Chondrocyte (in vitro differentiated cells): ENCODE measurements around the gene CHD9. TPM values are rescaled to one million over a fixed set of nuclear protein-coding genes. Genes with fewer than 3 reads are reported as not detected.
A peak's percentile ranks its signal among the peaks of the same experiment; 100 is the strongest.

Experiments
- DNase-seq: peaks from one replicate; pipeline ENCODE4 v3.0.0; 2021; ENCODE audit warnings: mixed read lengths, low spot score
- H3K27ac Mint-ChIP-seq: one replicate; pipeline ENCODE4 v1.8.0; 2021; ENCODE audit warnings: mild to moderate bottlenecking, moderate library complexity, mixed read lengths; ENCODE audit not compliant: unreplicated experiment
- H3K27me3 Mint-ChIP-seq: 2 replicates; pipeline ENCODE4 v1.8.0; 2021; ENCODE audit warnings: low read depth, mixed read lengths
- H3K36me3 Mint-ChIP-seq: 2 replicates; pipeline ENCODE4 v1.8.0; 2021; ENCODE audit warnings: low read depth, mixed read lengths
- H3K4me1 Mint-ChIP-seq: 2 replicates; pipeline ENCODE4 v1.8.0; 2021; ENCODE audit warnings: low read depth, mild to moderate bottlenecking, mixed read lengths
- H3K4me3 Mint-ChIP-seq: one replicate; pipeline ENCODE4 v1.8.0; 2021; ENCODE audit warnings: mild to moderate bottlenecking, moderate library complexity, mixed read lengths; ENCODE audit not compliant: unreplicated experiment
- H3K9me3 Mint-ChIP-seq: 2 replicates; pipeline ENCODE4 v1.8.0; 2021; ENCODE audit warnings: low read depth, mixed read lengths
- total RNA-seq: library from RNA; stranded (reverse); gene quantifications from 3 replicates; pipeline ENCODE4 v1.2.1, GENCODE V29; 2021
- TF ChIP-seq, protein P1 (sequence below): fragments of 200-600 bp; sonication (generic); IDR thresholded peaks from 2 replicates; pipeline ENCODE4 v1.5.0; 2021; ENCODE audit warnings: antibody characterized with exemption, mild to moderate bottlenecking, moderate library complexity

The CHD9 gene
- total RNA-seq, 1 donor from 2014 or later = 72.7 TPM

DNA sequence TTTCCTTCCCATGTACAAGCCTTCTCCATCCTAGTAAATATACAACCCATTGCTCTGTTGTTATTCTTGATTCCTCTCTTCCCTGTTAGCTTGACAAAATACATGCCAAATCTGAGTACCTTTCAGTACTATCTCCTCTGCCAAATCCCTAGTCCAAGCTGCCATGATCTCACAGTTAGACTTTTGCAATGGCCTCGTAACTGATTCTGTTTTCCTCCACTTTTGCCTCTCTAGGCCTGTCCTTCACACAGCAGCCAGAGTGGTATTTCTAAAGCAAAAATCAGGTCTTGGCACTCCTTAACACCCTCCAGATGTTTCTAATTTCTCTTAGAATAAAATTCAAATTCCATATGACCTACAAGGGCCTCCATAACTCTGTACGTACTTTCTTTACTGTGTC is 226.5 kb downstream of the CHD9 start:
- no peak for DNase-seq
- H3K4me3 Mint-ChIP-seq = no peak overlapping the region
- no peaks in the 10 kb centered on the region for H3K4me1 Mint-ChIP-seq
- no peak overlapping the region for H3K27ac Mint-ChIP-seq
- no peaks in the 10 kb centered on the region for H3K9me3 Mint-ChIP-seq
- peaks cover 14% of the 10 kb centered on the region for H3K36me3 Mint-ChIP-seq
- TF ChIP-seq, protein P1, sequence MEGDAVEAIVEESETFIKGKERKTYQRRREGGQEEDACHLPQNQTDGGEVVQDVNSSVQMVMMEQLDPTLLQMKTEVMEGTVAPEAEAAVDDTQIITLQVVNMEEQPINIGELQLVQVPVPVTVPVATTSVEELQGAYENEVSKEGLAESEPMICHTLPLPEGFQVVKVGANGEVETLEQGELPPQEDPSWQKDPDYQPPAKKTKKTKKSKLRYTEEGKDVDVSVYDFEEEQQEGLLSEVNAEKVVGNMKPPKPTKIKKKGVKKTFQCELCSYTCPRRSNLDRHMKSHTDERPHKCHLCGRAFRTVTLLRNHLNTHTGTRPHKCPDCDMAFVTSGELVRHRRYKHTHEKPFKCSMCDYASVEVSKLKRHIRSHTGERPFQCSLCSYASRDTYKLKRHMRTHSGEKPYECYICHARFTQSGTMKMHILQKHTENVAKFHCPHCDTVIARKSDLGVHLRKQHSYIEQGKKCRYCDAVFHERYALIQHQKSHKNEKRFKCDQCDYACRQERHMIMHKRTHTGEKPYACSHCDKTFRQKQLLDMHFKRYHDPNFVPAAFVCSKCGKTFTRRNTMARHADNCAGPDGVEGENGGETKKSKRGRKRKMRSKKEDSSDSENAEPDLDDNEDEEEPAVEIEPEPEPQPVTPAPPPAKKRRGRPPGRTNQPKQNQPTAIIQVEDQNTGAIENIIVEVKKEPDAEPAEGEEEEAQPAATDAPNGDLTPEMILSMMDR = no peak
- H3K27me3 Mint-ChIP-seq = no peaks in the 10 kb centered on the region

GRCh38 chr16:53281859-53282258 is 227.1 kb downstream of the CHD9 start:
- no peak overlapping the region for H3K27ac Mint-ChIP-seq
- H3K4me1 Mint-ChIP-seq = no peaks in the 10 kb centered on the region
- H3K36me3 Mint-ChIP-seq = peaks cover 15% of the 10 kb centered on the region
- no peak overlapping the region for H3K4me3 Mint-ChIP-seq
- no peaks in the 10 kb centered on the region for H3K9me3 Mint-ChIP-seq
- DNase-seq = no peak
- H3K27me3 Mint-ChIP-seq = no peaks in the 10 kb centered on the region
- TF ChIP-seq, protein P1 = no peak

- Mint-ChIP-seq H3K27me3 (no peaks in the 10 kb centered on the region), H3K4me3 (no peak overlapping the region), H3K27ac (no peak overlapping the region), H3K36me3 (peaks cover 15% of the 10 kb centered on the region), H3K4me1 (no peaks in the 10 kb centered on the region), H3K9me3 (no peaks in the 10 kb centered on the region)
- TF ChIP-seq, protein P1 = no peak
- DNase-seq = no peak
Measured at GRCh38 chr16:53282328-53282727, 227.5 kb downstream of the CHD9 start.

DNA sequence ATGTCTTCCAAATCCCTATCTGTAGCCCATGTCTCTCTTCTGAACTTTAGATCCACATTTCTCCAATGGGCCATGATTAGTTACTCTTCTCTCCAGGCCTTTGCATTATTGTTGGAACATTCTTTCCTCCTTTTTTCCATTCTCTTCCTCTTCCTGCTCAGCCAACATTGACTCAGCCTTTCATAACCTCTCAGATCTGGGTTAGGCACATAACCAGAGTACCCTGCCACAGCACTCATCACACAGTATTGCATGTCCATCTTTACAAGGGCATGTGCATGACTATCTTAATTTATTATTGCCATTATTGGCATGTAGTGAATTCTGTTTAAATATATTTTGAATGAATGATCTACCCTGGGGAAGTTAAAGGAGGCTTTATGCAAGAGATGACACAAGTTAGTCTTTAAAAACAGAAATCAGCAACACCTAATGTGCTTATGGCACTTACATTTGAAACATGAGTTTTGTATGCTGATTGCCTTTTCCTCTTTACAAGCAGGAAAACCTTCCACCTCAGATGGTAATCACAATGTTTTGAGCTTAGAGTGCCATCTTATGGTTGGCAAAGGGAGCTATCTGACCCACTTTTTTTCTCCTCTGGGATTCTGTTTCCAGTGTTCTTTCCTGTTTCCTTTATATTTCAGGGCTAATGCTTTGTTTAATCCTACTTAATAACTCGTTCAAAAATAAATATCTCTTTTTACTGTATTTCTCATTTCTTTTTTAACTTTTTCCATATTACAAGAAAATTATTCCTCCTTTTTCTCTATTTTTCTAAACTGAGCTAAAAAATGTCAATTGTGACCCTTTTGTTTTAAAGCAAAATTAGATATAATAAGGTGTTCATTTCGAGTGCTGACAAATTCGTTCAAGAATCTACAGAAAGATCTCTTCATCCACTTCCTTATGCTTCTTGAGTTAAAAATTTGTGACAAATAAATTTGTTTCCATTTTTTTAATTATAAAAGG is 228.5 kb downstream of the CHD9 start:
- Mint-ChIP-seq H3K4me1 (no peaks in the 10 kb centered on the region), H3K4me3 (no peak overlapping the region), H3K36me3 (peaks cover 21% of the 10 kb centered on the region), H3K27ac (peak overlapping the region; percentile 11), H3K27me3 (no peaks in the 10 kb centered on the region), H3K9me3 (no peaks in the 10 kb centered on the region)
- TF ChIP-seq, protein P1 = peak; percentile 87
- no peak for DNase-seq

GRCh38 chr16:53285236-53285635 is 230.4 kb downstream of the CHD9 start:
- no peak overlapping the region for H3K4me3 Mint-ChIP-seq
- TF ChIP-seq, protein P1 = no peak
- H3K27ac Mint-ChIP-seq = no peak overlapping the region
- no peaks in the 10 kb centered on the region for H3K4me1 Mint-ChIP-seq
- H3K9me3 Mint-ChIP-seq = no peaks in the 10 kb centered on the region
- H3K36me3 Mint-ChIP-seq = peaks cover 25% of the 10 kb centered on the region
- no peak for DNase-seq
- no peaks in the 10 kb centered on the region for H3K27me3 Mint-ChIP-seq
